ENCODE data around the gene SLC16A9.
"Not testable (repeated sequence)": the region's sequence is repeated elsewhere in the genome, so short reads cannot be mapped to it uniquely, and the experiment has no call there.

SLC16A9 gene

GRCh38 chr10:59735296-59735695, 25.6 kb upstream of the SLC16A9 start:
- Histone ChIP-seq H2AFZ (ENCODE audit: low read depth, low read length, severe bottlenecking) (no peak overlapping the region), H4K20me1 (ENCODE audit: low read depth, low read length) (no peaks in the 10 kb centered on the region), H3K9me3 (ENCODE audit: insufficient read depth, low read length) (no peaks in the 10 kb centered on the region), H3K4me3 (ENCODE audit: insufficient read depth, low read length, poor library complexity, severe bottlenecking) (no peak overlapping the region), H3K9me2 (replicated peaks; ENCODE audit: insufficient read depth, low read length) (no peaks in the 10 kb centered on the region), H3K27me3 (ENCODE audit: low read length) (no peaks in the 10 kb centered on the region), H3K4me2 (ENCODE audit: low read depth, low read length, poor library complexity, severe bottlenecking) (no peak overlapping the region), H3K79me2 (ENCODE audit: insufficient read depth, low read length) (no peaks in the 10 kb centered on the region), H3K27ac (ENCODE audit: low read depth, low read length) (no peak overlapping the region), H3F3A (ENCODE audit: insufficient read depth) (no peaks in the 10 kb centered on the region), H3K9ac (ENCODE audit: low read length) (no peak overlapping the region), H3K36me3 (ENCODE audit: low read length) (no peaks in the 10 kb centered on the region)
- TF ChIP-seq EZH2phosphoT487 (conservative IDR thresholded peaks at IDR 0.05; ENCODE audit: low read length) (no peak), CTCF (IDR thresholded peaks at IDR 0.05; ENCODE audit: insufficient read depth, low read length, poor library complexity, severe bottlenecking) (no peak)

GRCh38 chr10:59734014-59734462, 24.4 kb upstream of the SLC16A9 start:
- no peak overlapping the region for H2AFZ ChIP-seq (ENCODE audit: low read depth, low read length, severe bottlenecking)
- H3K9ac ChIP-seq (ENCODE audit: low read length), result no peak overlapping the region
- H3K9me3 ChIP-seq (ENCODE audit: insufficient read depth, low read length), result no peaks in the 10 kb centered on the region
- no peak overlapping the region for H3K4me2 ChIP-seq (ENCODE audit: low read depth, low read length, poor library complexity, severe bottlenecking)
- H4K20me1 ChIP-seq (ENCODE audit: low read depth, low read length), result no peaks in the 10 kb centered on the region
- no peaks in the 10 kb centered on the region for H3K27me3 ChIP-seq (ENCODE audit: low read length)
- no peak for TF ChIP-seq EZH2phosphoT487 (conservative IDR thresholded peaks at IDR 0.05; ENCODE audit: low read length)
- no peak for TF ChIP-seq CTCF (IDR thresholded peaks at IDR 0.05; ENCODE audit: insufficient read depth, low read length, poor library complexity, severe bottlenecking)
- no peak overlapping the region for H3K27ac ChIP-seq (ENCODE audit: low read depth, low read length)
- no peaks in the 10 kb centered on the region for H3K79me2 ChIP-seq (ENCODE audit: insufficient read depth, low read length)
- H3F3A ChIP-seq (ENCODE audit: insufficient read depth), result no peaks in the 10 kb centered on the region
- H3K4me3 ChIP-seq (ENCODE audit: insufficient read depth, low read length, poor library complexity, severe bottlenecking), result no peak overlapping the region
- no peaks in the 10 kb centered on the region for H3K9me2 ChIP-seq (replicated peaks; ENCODE audit: insufficient read depth, low read length)
- no peaks in the 10 kb centered on the region for H3K36me3 ChIP-seq (ENCODE audit: low read length)

- not testable (repeated sequence) for H3K27me3 ChIP-seq (ENCODE audit: low read length); H3K79me2 ChIP-seq (ENCODE audit: insufficient read depth, low read length); H3K27ac ChIP-seq (ENCODE audit: low read depth, low read length); H3K4me2 ChIP-seq (ENCODE audit: low read depth, low read length, poor library complexity, severe bottlenecking); H2AFZ ChIP-seq (ENCODE audit: low read depth, low read length, severe bottlenecking); H3K9ac ChIP-seq (ENCODE audit: low read length); H3K9me3 ChIP-seq (ENCODE audit: insufficient read depth, low read length); H3K9me2 ChIP-seq (replicated peaks; ENCODE audit: insufficient read depth, low read length); H3F3A ChIP-seq (ENCODE audit: insufficient read depth); H3K36me3 ChIP-seq (ENCODE audit: low read length); H4K20me1 ChIP-seq (ENCODE audit: low read depth, low read length); H3K4me3 ChIP-seq (ENCODE audit: insufficient read depth, low read length, poor library complexity, severe bottlenecking)
Measured at GRCh38 chr10:59733321-59734013, 23.8 kb upstream of the SLC16A9 start.

- not testable (repeated sequence) for H2AFZ ChIP-seq (ENCODE audit: low read depth, low read length, severe bottlenecking); H3K4me2 ChIP-seq (ENCODE audit: low read depth, low read length, poor library complexity, severe bottlenecking); H3K9me2 ChIP-seq (replicated peaks; ENCODE audit: insufficient read depth, low read length); H3K36me3 ChIP-seq (ENCODE audit: low read length); H3K4me3 ChIP-seq (ENCODE audit: insufficient read depth, low read length, poor library complexity, severe bottlenecking); H3K27ac ChIP-seq (ENCODE audit: low read depth, low read length); H3K9ac ChIP-seq (ENCODE audit: low read length); H4K20me1 ChIP-seq (ENCODE audit: low read depth, low read length); H3F3A ChIP-seq (ENCODE audit: insufficient read depth); H3K9me3 ChIP-seq (ENCODE audit: insufficient read depth, low read length); H3K79me2 ChIP-seq (ENCODE audit: insufficient read depth, low read length); H3K27me3 ChIP-seq (ENCODE audit: low read length)
Measured at GRCh38 chr10:59732849-59733248, 23.2 kb upstream of the SLC16A9 start.

GRCh38 chr10:59729167-59729566, 19.5 kb upstream of the SLC16A9 start:
- not testable (repeated sequence) for H3K27ac ChIP-seq (ENCODE audit: low read depth, low read length); H3K27me3 ChIP-seq (ENCODE audit: low read length); H3K4me3 ChIP-seq (ENCODE audit: insufficient read depth, low read length, poor library complexity, severe bottlenecking); H3K36me3 ChIP-seq (ENCODE audit: low read length); H3F3A ChIP-seq (ENCODE audit: insufficient read depth); H3K4me2 ChIP-seq (ENCODE audit: low read depth, low read length, poor library complexity, severe bottlenecking); H3K9me3 ChIP-seq (ENCODE audit: insufficient read depth, low read length); H3K9me2 ChIP-seq (replicated peaks; ENCODE audit: insufficient read depth, low read length); H2AFZ ChIP-seq (ENCODE audit: low read depth, low read length, severe bottlenecking); H3K79me2 ChIP-seq (ENCODE audit: insufficient read depth, low read length); H4K20me1 ChIP-seq (ENCODE audit: low read depth, low read length); H3K9ac ChIP-seq (ENCODE audit: low read length)

All from SU-DHL-6 (cell line).